SK-N-SH (cell line): ENCODE results near the gene ACER2.
A peak's percentile ranks its signal among the peaks of the same experiment; 100 is the strongest.

Experiments
- EP300 ChIP-seq, 2 experiments: IDR thresholded peaks; 2 replicates each; pipeline versions ENCODE4 v1.4.0 to v1.6.1; 2012; ENCODE audit warnings: borderline replicate concordance in 1 of 2, low read depth in 1 of 2, low read length in 1 of 2
- FOSL2 ChIP-seq: IDR thresholded peaks from 2 replicates; pipeline ENCODE4 v1.4.0; 2012; ENCODE audit warnings: low read depth, mild to moderate bottlenecking, moderate library complexity, borderline replicate concordance
- GABPA ChIP-seq: IDR thresholded peaks from 2 replicates; pipeline ENCODE4 v1.4.0; 2012; ENCODE audit warnings: low read depth, mild to moderate bottlenecking
- JUND ChIP-seq: IDR thresholded peaks from 2 replicates; pipeline ENCODE4 v1.4.0; 2012
- POLR2AphosphoS5 ChIP-seq: IDR thresholded peaks from 2 replicates; pipeline ENCODE4 v1.6.1; 2012; ENCODE audit warnings: low read depth, low read length
- REST ChIP-seq: IDR thresholded peaks from 2 replicates; pipeline ENCODE4 v1.6.1; 2012; ENCODE audit warnings: mild to moderate bottlenecking, low read depth, low read length, moderate library complexity
- SIN3A ChIP-seq: IDR thresholded peaks from 2 replicates; pipeline ENCODE4 v1.6.1; 2012; ENCODE audit warnings: low read depth, mild to moderate bottlenecking, low read length, moderate library complexity, borderline replicate concordance
- YY1 ChIP-seq: IDR thresholded peaks from 2 replicates; pipeline ENCODE4 v1.4.0; 2012; ENCODE audit warnings: low read depth, mild to moderate bottlenecking
- TF ChIP-seq, protein P1 (sequence below): fragments of 200-600 bp; sonication (generic); IDR thresholded peaks from 2 replicates; pipeline ENCODE4 v1.6.1; 2017; ENCODE audit warnings: antibody characterized with exemption, mild to moderate bottlenecking, moderate library complexity
- TF ChIP-seq, protein P2 (sequence below): IDR thresholded peaks from 2 replicates; pipeline ENCODE4 v1.4.0; 2012; ENCODE audit warnings: low read depth, borderline replicate concordance

- TF ChIP-seq, protein P1, sequence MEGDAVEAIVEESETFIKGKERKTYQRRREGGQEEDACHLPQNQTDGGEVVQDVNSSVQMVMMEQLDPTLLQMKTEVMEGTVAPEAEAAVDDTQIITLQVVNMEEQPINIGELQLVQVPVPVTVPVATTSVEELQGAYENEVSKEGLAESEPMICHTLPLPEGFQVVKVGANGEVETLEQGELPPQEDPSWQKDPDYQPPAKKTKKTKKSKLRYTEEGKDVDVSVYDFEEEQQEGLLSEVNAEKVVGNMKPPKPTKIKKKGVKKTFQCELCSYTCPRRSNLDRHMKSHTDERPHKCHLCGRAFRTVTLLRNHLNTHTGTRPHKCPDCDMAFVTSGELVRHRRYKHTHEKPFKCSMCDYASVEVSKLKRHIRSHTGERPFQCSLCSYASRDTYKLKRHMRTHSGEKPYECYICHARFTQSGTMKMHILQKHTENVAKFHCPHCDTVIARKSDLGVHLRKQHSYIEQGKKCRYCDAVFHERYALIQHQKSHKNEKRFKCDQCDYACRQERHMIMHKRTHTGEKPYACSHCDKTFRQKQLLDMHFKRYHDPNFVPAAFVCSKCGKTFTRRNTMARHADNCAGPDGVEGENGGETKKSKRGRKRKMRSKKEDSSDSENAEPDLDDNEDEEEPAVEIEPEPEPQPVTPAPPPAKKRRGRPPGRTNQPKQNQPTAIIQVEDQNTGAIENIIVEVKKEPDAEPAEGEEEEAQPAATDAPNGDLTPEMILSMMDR: no peak
- TF ChIP-seq GABPA: peak; percentile 42; the same call in 1 of the 2 replicates
- no peak for TF ChIP-seq YY1
- TF ChIP-seq JUND: no peak
- TF ChIP-seq, protein P2, sequence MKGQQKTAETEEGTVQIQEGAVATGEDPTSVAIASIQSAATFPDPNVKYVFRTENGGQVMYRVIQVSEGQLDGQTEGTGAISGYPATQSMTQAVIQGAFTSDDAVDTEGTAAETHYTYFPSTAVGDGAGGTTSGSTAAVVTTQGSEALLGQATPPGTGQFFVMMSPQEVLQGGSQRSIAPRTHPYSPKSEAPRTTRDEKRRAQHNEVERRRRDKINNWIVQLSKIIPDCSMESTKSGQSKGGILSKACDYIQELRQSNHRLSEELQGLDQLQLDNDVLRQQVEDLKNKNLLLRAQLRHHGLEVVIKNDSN: no peak
- peak; percentile 85 for TF ChIP-seq POLR2AphosphoS5
- peak; percentile 29; the same call in 1 of the 2 replicates for TF ChIP-seq SIN3A
- no peak for TF ChIP-seq FOSL2
- 0 out of 4 replicates have a peak, but pooled peaks of 1 of the 2 experiments have one; percentile 7 for TF ChIP-seq EP300 (IDR thresholded peaks at IDR 0.05; ENCODE audit: borderline replicate concordance in 1 of 2, low read depth in 1 of 2, low read length in 1 of 2)
- no peak for TF ChIP-seq REST
Measured at GRCh38 chr9:19408693-19409400, at the start of gene ACER2.
